HEK293 (cell line): ENCODE data around the gene WDR70.

ENCODE experiments used
- BCL11B ChIP-seq: fragments of 450-650 bp; formaldehyde crosslinking; IDR thresholded peaks from 2 replicates; pipeline ENCODE4 v1.5.1; 2016; ENCODE audit warnings: low read depth, missing biosample characterization, missing genetic modification characterization
- GFI1B ChIP-seq: fragments of 450-650 bp; formaldehyde crosslinking; IDR thresholded peaks from 2 replicates; pipeline ENCODE4 v1.5.1; 2016; ENCODE audit warnings: missing biosample characterization, missing genetic modification characterization
- GLIS1 ChIP-seq: fragments of 450-650 bp; formaldehyde crosslinking; IDR thresholded peaks from 2 replicates; pipeline ENCODE4 v1.5.1; 2016; ENCODE audit warnings: missing biosample characterization, missing genetic modification characterization
- HOXD13 ChIP-seq: sonication (generic); formaldehyde crosslinking; IDR thresholded peaks from 2 replicates; pipeline ENCODE4 v1.8.0; 2022; ENCODE audit warnings: missing genetic modification reagents, borderline replicate concordance
- KLF10 ChIP-seq: fragments of 450-650 bp; IDR thresholded peaks from 2 replicates; pipeline ENCODE4 v1.5.1; 2018; ENCODE audit warnings: missing biosample characterization, mild to moderate bottlenecking, missing genetic modification characterization
- KLF7 ChIP-seq: fragments of 450-650 bp; formaldehyde crosslinking; IDR thresholded peaks from 2 replicates; pipeline ENCODE4 v1.5.1; 2016; ENCODE audit warnings: missing biosample characterization, missing genetic modification characterization, borderline replicate concordance
- KLF9 ChIP-seq: fragments of 450-650 bp; formaldehyde crosslinking; IDR thresholded peaks from 2 replicates; pipeline ENCODE4 v1.5.1; 2016; ENCODE audit warnings: missing biosample characterization, missing genetic modification characterization, low read depth
- OVOL3 ChIP-seq: fragments of 450-650 bp; formaldehyde crosslinking; IDR thresholded peaks from 2 replicates; pipeline ENCODE4 v1.5.1; 2016; ENCODE audit warnings: missing biosample characterization, missing genetic modification characterization
- PRDM1 ChIP-seq: fragments of 450-650 bp; formaldehyde crosslinking; IDR thresholded peaks from 2 replicates; pipeline ENCODE4; 2016; ENCODE audit warnings: missing biosample characterization, missing genetic modification characterization
- REPIN1 ChIP-seq: fragments of 450-650 bp; formaldehyde crosslinking; IDR thresholded peaks from 2 replicates; pipeline ENCODE4 v1.5.1; 2017; ENCODE audit warnings: missing biosample characterization, missing genetic modification characterization, low read depth
- SP3 ChIP-seq: fragments of 450-650 bp; formaldehyde crosslinking; IDR thresholded peaks from 2 replicates; pipeline ENCODE4 v1.5.1; 2016; ENCODE audit warnings: missing biosample characterization, missing genetic modification characterization
- YY2 ChIP-seq: fragments of 450-650 bp; formaldehyde crosslinking; IDR thresholded peaks from 2 replicates; pipeline ENCODE4 v1.5.1; 2016; ENCODE audit warnings: missing biosample characterization, missing genetic modification characterization
- ZBTB11 ChIP-seq: fragments of 450-650 bp; formaldehyde crosslinking; conservative IDR thresholded peaks from 2 replicates; pipeline ENCODE4 v1.5.1; 2016; ENCODE audit warnings: low read depth, missing biosample characterization, missing genetic modification characterization
- ZBTB17 ChIP-seq: fragments of 450-650 bp; formaldehyde crosslinking; IDR thresholded peaks from 2 replicates; pipeline ENCODE4 v1.5.1; 2016; ENCODE audit warnings: missing biosample characterization, missing genetic modification characterization
- ZBTB20 ChIP-seq: fragments of 450-650 bp; formaldehyde crosslinking; IDR thresholded peaks from 2 replicates; pipeline ENCODE4 v1.5.1; 2016; ENCODE audit warnings: missing biosample characterization, missing genetic modification characterization
- ZBTB21 ChIP-seq: fragments of 450-650 bp; formaldehyde crosslinking; IDR thresholded peaks from 2 replicates; pipeline ENCODE4 v1.5.1; 2017; ENCODE audit warnings: missing biosample characterization, missing genetic modification characterization
- ZBTB44 ChIP-seq: fragments of 450-650 bp; IDR thresholded peaks from 2 replicates; pipeline ENCODE4 v1.5.1; 2018; ENCODE audit warnings: missing biosample characterization, mild to moderate bottlenecking, missing genetic modification characterization
- ZFP41 ChIP-seq: fragments of 450-650 bp; formaldehyde crosslinking; IDR thresholded peaks from 2 replicates; pipeline ENCODE4 v1.5.1; 2016; ENCODE audit warnings: missing biosample characterization, missing genetic modification characterization, borderline replicate concordance
- ZIC2 ChIP-seq: fragments of 450-650 bp; formaldehyde crosslinking; IDR thresholded peaks from 2 replicates; pipeline ENCODE4 v1.5.1; 2016; ENCODE audit warnings: missing biosample characterization, missing genetic modification characterization
- ZNF114 ChIP-seq: fragments of 450-650 bp; formaldehyde crosslinking; IDR thresholded peaks from 2 replicates; pipeline ENCODE4 v1.5.0; 2017; ENCODE audit warnings: missing biosample characterization, missing genetic modification characterization
- ZNF169 ChIP-seq: fragments of 450-650 bp; formaldehyde crosslinking; IDR thresholded peaks from 2 replicates; pipeline ENCODE4 v1.5.1; 2016; ENCODE audit warnings: missing biosample characterization, missing genetic modification characterization
- ZNF248 ChIP-seq: fragments of 450-650 bp; formaldehyde crosslinking; IDR thresholded peaks from 2 replicates; pipeline ENCODE4 v1.5.1; 2017; ENCODE audit warnings: missing biosample characterization, missing genetic modification characterization
- ZNF391 ChIP-seq: fragments of 450-650 bp; formaldehyde crosslinking; IDR thresholded peaks from 2 replicates; pipeline ENCODE4 v1.5.1; 2016; ENCODE audit warnings: low read depth, missing biosample characterization, missing genetic modification characterization, borderline replicate concordance
- ZNF394 ChIP-seq: fragments of 450-650 bp; formaldehyde crosslinking; IDR thresholded peaks from 2 replicates; pipeline ENCODE4 v1.5.1; 2016; ENCODE audit warnings: missing biosample characterization, missing genetic modification characterization, mild to moderate bottlenecking, moderate library complexity, borderline replicate concordance
- ZNF398 ChIP-seq: fragments of 450-650 bp; formaldehyde crosslinking; IDR thresholded peaks from 2 replicates; pipeline ENCODE4 v1.5.1; 2017; ENCODE audit warnings: missing biosample characterization, missing genetic modification characterization
- ZNF473 ChIP-seq: fragments of 450-650 bp; formaldehyde crosslinking; IDR thresholded peaks from 2 replicates; pipeline ENCODE4 v1.5.1; 2017; ENCODE audit warnings: missing biosample characterization, missing genetic modification characterization
- ZNF513 ChIP-seq: fragments of 450-650 bp; IDR thresholded peaks from 2 replicates; pipeline ENCODE4 v1.5.1; 2018; ENCODE audit warnings: missing biosample characterization, missing genetic modification characterization
- ZNF596 ChIP-seq: fragments of 450-650 bp; IDR thresholded peaks from 2 replicates; pipeline ENCODE4 v1.5.0; 2018; ENCODE audit warnings: missing biosample characterization, mild to moderate bottlenecking, missing genetic modification characterization, moderate library complexity
- ZNF677 ChIP-seq: fragments of 450-650 bp; IDR thresholded peaks from 2 replicates; pipeline ENCODE4 v1.5.0; 2018; ENCODE audit warnings: missing biosample characterization, mild to moderate bottlenecking, missing genetic modification characterization, moderate library complexity
- ZNF768 ChIP-seq: fragments of 450-650 bp; formaldehyde crosslinking; IDR thresholded peaks from 2 replicates; pipeline ENCODE4 v1.5.1; 2018; ENCODE audit warnings: missing biosample characterization, mild to moderate bottlenecking, missing genetic modification characterization

The WDR70 gene

GRCh38 chr5:37370864-37371726, 8.0 kb upstream of the WDR70 start, which contains the start of gene NUP155 (continued):
- peak; percentile 97 for TF ChIP-seq ZBTB11 (tag by site-specific recombination)
- TF ChIP-seq ZNF391 = peak; percentile 81; the same call in 1 of the 2 replicates
- no peak for TF ChIP-seq ZIC2 (tag by site-specific recombination)
- TF ChIP-seq ZNF596 (tag by site-specific recombination) = no peak
- TF ChIP-seq ZNF394 (tag by site-specific recombination) = peak; percentile 72
- TF ChIP-seq ZNF114 (tag by site-specific recombination) = no peak
- peak; percentile 93 for TF ChIP-seq ZBTB17 (tag by site-specific recombination)
- no peak for TF ChIP-seq HOXD13 (CRISPR knock-in tag)
- TF ChIP-seq ZNF398 (tag by site-specific recombination) = peak; percentile 100
- peak; percentile 60 for TF ChIP-seq ZBTB44 (tag by site-specific recombination)
- TF ChIP-seq YY2 (tag by site-specific recombination) = no peak
- TF ChIP-seq ZNF248 = no peak
- no peak for TF ChIP-seq ZFP41 (tag by site-specific recombination)
- peak; percentile 100 for TF ChIP-seq SP3 (tag by site-specific recombination)
- TF ChIP-seq BCL11B (tag by site-specific recombination) = peak; percentile 84; the same call in 1 of the 2 replicates
- TF ChIP-seq ZNF169 (tag by site-specific recombination) = no peak
- peak; percentile 70 for TF ChIP-seq ZNF513
- TF ChIP-seq ZNF677 (tag by site-specific recombination) = no peak
- no peak for TF ChIP-seq GFI1B (tag by site-specific recombination)
- peak; percentile 70 for TF ChIP-seq KLF10 (tag by site-specific recombination)
- TF ChIP-seq REPIN1 (tag by site-specific recombination) = peak; percentile 67; the same call in 1 of the 2 replicates
- TF ChIP-seq OVOL3 (tag by site-specific recombination) = peak; percentile 89
- TF ChIP-seq KLF7 (tag by site-specific recombination) = peak; percentile 99
- no peak for TF ChIP-seq ZNF768 (tag by site-specific recombination)
- peak; percentile 98 for TF ChIP-seq ZBTB21
- TF ChIP-seq KLF9 = peak; percentile 98
- TF ChIP-seq ZBTB20 = peak; percentile 92; the same call in 1 of the 2 replicates
- TF ChIP-seq ZNF473 = no peak
- 0 out of 2 replicates have a peak, but pooled peaks have one; percentile 15 for TF ChIP-seq PRDM1 (tag by site-specific recombination)
- peak; percentile 77 for TF ChIP-seq GLIS1 (tag by site-specific recombination)
